GM21529 (cell line): ENCODE data around the gene IFNA6.
A peak's percentile ranks its signal among the peaks of the same experiment; 100 is the strongest.

Experiments used
- ATAC-seq: cut with Tn5 transposase; IDR thresholded peaks from one replicate; pipeline ENCODE4 v1.9.1; 2021; ENCODE audit not compliant: unreplicated experiment

The IFNA6 gene

DNA sequence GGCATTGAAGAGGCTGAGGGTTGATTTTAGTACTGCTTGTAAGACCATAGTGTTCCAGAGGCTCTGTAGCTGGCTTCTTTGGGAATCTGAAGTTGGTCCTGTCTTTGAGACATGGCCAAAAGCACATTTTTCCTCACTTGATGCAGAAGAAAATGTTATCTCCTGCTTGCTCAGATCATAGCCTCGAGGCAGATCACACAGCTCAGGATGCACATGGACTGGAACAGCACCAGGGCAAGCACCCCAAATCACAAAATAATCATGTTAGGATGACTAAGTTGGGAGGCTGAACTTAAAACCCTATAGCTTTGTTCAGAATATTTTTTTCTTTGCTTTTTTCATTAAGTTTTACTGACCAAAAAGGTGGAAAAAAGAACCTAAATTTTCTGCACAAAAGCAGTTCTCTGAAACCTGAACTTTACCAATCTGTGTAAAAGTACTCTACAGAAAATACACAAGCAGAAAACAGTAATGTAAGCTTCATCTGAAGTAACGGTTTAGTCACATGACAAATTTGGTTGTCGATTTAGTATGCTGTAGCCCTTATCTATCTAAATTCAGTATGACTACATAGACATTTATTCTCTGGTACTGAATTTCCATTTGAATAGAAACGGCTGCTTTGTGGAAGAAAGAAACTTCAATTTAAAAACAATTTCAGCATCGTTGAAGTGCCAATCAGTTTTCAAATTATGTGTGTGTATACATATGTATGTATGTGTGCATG lies 18.8 kb downstream of the IFNA6 start:
- ATAC-seq, result no peak

- peak; percentile 89 for ATAC-seq
Measured at GRCh38 chr9:21326526-21327139, 24.1 kb downstream of the IFNA6 start.

GRCh38 chr9:21324047-21324446 lies 26.6 kb downstream of the IFNA6 start:
- no peak for ATAC-seq

DNA sequence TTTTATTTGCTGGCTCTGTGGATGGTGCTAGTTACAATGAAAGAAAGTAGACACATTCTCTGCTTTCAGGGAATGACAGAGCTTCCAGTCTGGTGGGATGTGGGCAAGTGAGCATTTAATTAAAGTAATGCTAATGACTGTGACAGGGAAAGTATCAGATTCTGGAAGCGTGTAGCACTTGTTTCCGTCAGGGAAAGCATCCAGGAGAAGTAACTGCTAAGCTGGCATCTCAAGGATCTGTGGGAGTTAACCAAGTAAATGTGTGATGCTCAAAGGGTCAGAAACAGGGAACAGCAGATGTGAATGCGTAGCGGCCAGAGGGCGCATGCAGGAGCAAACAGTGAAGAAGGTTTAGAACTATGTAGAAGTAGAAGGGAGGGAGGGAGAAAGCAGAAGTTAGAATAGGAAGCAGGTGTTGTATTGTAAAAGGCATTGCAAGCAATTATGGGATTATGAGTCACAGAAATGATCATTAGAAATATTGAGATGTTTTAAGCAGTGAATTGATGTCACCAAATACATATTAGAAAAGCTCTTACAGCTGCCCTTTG lies 27.7 kb downstream of the IFNA6 start:
- ATAC-seq, result no peak

- ATAC-seq, result no peak
Measured at GRCh38 chr9:21320465-21320864, 30.2 kb downstream of the IFNA6 start.

DNA sequence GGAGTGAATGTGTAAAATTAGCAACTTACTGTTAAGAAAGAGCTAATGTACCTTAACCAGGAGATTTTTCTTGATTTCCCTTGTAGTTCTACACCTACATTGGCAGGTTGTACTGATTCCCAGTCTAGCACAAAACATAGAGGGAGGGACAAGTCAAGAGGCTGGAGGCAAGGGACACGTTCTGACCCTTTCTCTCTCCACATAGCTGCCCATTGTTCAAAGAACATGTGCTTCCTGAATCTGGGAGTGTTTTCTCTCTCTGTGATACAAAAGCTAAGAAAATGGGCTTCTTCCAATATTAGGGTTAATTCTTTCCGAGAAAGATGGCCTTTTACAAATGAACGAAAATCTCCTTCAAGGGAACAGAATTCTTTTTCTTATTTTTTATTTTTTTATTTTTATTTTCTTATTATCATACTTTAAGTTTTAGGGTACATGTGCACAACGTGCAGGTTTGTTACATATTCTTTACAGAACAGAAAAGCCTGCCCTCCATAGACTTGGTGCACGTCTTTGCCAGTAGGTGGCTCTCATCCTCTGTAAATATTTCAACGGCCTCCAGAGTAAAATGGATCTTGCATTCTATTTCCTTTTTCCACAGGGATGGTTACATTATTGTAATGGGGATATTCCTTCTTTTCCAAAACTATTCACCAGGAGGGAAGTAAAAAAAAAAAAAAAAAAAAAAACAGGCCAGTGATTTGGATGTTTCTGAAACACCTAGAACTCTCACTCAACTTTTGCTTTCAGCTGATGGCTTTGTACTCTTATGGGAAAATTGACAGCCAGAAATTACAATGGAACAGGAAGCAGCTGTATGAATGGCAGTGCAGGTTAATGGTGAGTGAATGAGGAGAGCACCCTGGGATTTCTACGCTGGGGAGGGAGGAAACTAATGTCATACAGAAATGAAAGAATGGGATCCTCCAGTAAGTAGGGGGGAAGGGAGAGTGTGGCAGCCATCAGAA lies 32.4 kb downstream of the IFNA6 start:
- peak; percentile 76 for ATAC-seq

DNA sequence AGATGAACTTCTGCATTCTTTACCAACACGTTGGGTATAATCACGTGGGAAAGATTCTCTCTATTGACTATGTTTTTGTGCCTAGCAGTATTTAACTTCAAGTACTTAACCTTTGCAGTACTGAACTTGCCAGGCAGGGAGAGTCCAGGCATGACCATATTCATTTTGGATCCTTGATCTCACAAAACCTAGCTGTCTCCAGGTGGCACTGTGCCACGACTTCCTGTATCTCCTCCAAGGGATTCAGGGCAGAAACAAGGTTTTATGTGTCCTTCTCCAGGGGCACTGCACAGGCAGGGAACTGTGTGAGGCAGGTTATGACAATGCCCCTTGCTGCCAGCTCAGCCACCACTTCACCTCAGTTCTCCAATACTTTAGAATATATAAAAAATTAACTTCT lies 33.8 kb downstream of the IFNA6 start:
- no peak for ATAC-seq

DNA sequence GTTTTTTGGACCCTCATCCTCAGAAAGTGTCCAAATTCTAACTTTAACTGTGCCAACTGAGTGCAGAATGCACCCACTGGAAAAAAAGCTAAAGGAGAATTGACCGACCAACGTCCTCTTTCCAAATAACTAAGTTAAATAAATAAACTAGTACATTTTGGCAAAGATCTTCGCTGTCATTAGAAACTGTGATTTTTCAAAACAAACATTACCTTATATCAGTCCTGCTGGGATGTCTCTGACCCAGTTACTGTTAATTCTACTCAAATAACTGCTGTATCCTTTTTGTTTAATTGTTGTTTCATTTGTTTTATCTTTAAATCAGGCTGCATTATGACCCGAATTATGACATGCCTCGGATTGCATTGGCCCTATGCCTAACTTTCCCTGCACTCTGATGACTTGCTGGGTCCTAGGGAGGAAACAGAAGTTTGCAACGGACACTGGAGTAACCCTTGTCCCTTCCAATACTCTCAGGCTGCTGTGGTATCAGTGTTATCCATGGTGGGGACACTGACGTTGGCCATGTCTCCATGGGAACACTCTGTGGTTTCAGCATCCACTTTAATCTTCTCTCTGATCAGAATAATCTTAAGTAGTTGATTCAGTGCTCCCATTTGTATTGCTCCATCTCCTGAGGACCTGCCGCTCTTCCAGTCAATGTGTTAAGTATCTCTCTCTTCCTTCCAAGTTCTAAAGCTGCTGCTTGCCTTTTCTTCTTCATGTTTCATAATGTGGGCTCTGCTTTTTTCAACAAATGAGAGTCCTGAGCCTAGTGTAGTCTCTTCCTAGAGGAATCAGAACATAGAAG lies 34.5 kb downstream of the IFNA6 start:
- no peak for ATAC-seq

GRCh38 chr9:21314152-21314551 lies 36.5 kb downstream of the IFNA6 start:
- no peak for ATAC-seq

- no peak for ATAC-seq
Measured at GRCh38 chr9:21311889-21312288, 38.8 kb downstream of the IFNA6 start.

GRCh38 chr9:21305213-21305612 lies 45.5 kb downstream of the IFNA6 start, which contains the start of gene IFNA5:
Gene IFNA5, minus strand, starts transcription at chr9:21305313. Its CDS starts 57 bp downstream, at chr9:21305256.
- no peak for ATAC-seq
